ENCODE measurements around the gene CDCP1.

CDCP1 gene

GRCh38 chr3:45103753-45104714, 42.1 kb downstream of the CDCP1 start:
- no peak overlapping the region for H3K4me2 ChIP-seq (ENCODE audit: low read length)
- no peaks in the 10 kb centered on the region for H3K4me1 ChIP-seq (ENCODE audit: insufficient read depth, low read length, severe bottlenecking)
- TF ChIP-seq CTCF (IDR thresholded peaks at IDR 0.05; ENCODE audit: low read length) (no peak), EZH2 (IDR thresholded peaks at IDR 0.05; ENCODE audit: borderline replicate concordance, low read length) (no peak)
- no peak overlapping the region for H3K4me3 ChIP-seq (ENCODE audit: low read depth, low read length, poor library complexity, severe bottlenecking)
- H3K79me2 ChIP-seq (ENCODE audit: insufficient read depth, low read length) = no peaks in the 10 kb centered on the region
- no peaks in the 10 kb centered on the region for H4K20me1 ChIP-seq (ENCODE audit: insufficient read depth, low read length)
- H3K9ac ChIP-seq (ENCODE audit: low read length) = no peak overlapping the region
- H2AFZ ChIP-seq (ENCODE audit: low read length) = no peak overlapping the region
- H3F3A ChIP-seq (ENCODE audit: insufficient read depth, low read length) = no peaks in the 10 kb centered on the region
- no peaks in the 10 kb centered on the region for H3K9me2 ChIP-seq (ENCODE audit: low read depth, low read length)
- no peaks in the 10 kb centered on the region for H3K27me3 ChIP-seq (ENCODE audit: insufficient read depth, low read length)
- H3K36me3 ChIP-seq (ENCODE audit: insufficient read depth, low read length) = no peaks in the 10 kb centered on the region
- H3K27ac ChIP-seq (ENCODE audit: low read depth, low read length, poor library complexity, severe bottlenecking) = no peak overlapping the region
- H3K9me3 ChIP-seq (ENCODE audit: low read length) = no peaks in the 10 kb centered on the region

- Histone ChIP-seq H3K9me3 (ENCODE audit: low read length) (no peaks in the 10 kb centered on the region), H3K4me1 (ENCODE audit: insufficient read depth, low read length, severe bottlenecking) (no peaks in the 10 kb centered on the region), H3K27ac (ENCODE audit: low read depth, low read length, poor library complexity, severe bottlenecking) (no peak overlapping the region), H4K20me1 (ENCODE audit: insufficient read depth, low read length) (no peaks in the 10 kb centered on the region), H3K9me2 (ENCODE audit: low read depth, low read length) (no peaks in the 10 kb centered on the region), H3K4me2 (ENCODE audit: low read length) (no peak overlapping the region), H3K79me2 (ENCODE audit: insufficient read depth, low read length) (no peaks in the 10 kb centered on the region), H3K4me3 (ENCODE audit: low read depth, low read length, poor library complexity, severe bottlenecking) (no peak overlapping the region), H3K27me3 (ENCODE audit: insufficient read depth, low read length) (no peaks in the 10 kb centered on the region), H3F3A (ENCODE audit: insufficient read depth, low read length) (no peaks in the 10 kb centered on the region), H3K36me3 (ENCODE audit: insufficient read depth, low read length) (no peaks in the 10 kb centered on the region), H3K9ac (ENCODE audit: low read length) (no peak overlapping the region), H2AFZ (ENCODE audit: low read length) (no peak overlapping the region)
- TF ChIP-seq EZH2 (IDR thresholded peaks at IDR 0.05; ENCODE audit: borderline replicate concordance, low read length) (no peak), CTCF (IDR thresholded peaks at IDR 0.05; ENCODE audit: low read length) (no peak)
Observed at GRCh38 chr3:45103334-45103733, 42.8 kb downstream of the CDCP1 start.

- H3K4me1 ChIP-seq (ENCODE audit: insufficient read depth, low read length, severe bottlenecking) = no peaks in the 10 kb centered on the region
- H3K4me3 ChIP-seq (ENCODE audit: low read depth, low read length, poor library complexity, severe bottlenecking) = no peak overlapping the region
- no peaks in the 10 kb centered on the region for H3K36me3 ChIP-seq (ENCODE audit: insufficient read depth, low read length)
- no peaks in the 10 kb centered on the region for H3K9me3 ChIP-seq (ENCODE audit: low read length)
- no peak overlapping the region for H2AFZ ChIP-seq (ENCODE audit: low read length)
- no peak overlapping the region for H3K9ac ChIP-seq (ENCODE audit: low read length)
- TF ChIP-seq CTCF (IDR thresholded peaks at IDR 0.05; ENCODE audit: low read length) (no peak), EZH2 (IDR thresholded peaks at IDR 0.05; ENCODE audit: borderline replicate concordance, low read length) (no peak)
- no peaks in the 10 kb centered on the region for H3K27me3 ChIP-seq (ENCODE audit: insufficient read depth, low read length)
- no peak overlapping the region for H3K4me2 ChIP-seq (ENCODE audit: low read length)
- H3K27ac ChIP-seq (ENCODE audit: low read depth, low read length, poor library complexity, severe bottlenecking) = no peak overlapping the region
- no peaks in the 10 kb centered on the region for H3F3A ChIP-seq (ENCODE audit: insufficient read depth, low read length)
- no peaks in the 10 kb centered on the region for H4K20me1 ChIP-seq (ENCODE audit: insufficient read depth, low read length)
- no peaks in the 10 kb centered on the region for H3K9me2 ChIP-seq (ENCODE audit: low read depth, low read length)
- no peaks in the 10 kb centered on the region for H3K79me2 ChIP-seq (ENCODE audit: insufficient read depth, low read length)
Observed at GRCh38 chr3:45100981-45101407, 45.2 kb downstream of the CDCP1 start.
